ENCODE data around the gene SPINK9.

Gene SPINK9

DNA sequence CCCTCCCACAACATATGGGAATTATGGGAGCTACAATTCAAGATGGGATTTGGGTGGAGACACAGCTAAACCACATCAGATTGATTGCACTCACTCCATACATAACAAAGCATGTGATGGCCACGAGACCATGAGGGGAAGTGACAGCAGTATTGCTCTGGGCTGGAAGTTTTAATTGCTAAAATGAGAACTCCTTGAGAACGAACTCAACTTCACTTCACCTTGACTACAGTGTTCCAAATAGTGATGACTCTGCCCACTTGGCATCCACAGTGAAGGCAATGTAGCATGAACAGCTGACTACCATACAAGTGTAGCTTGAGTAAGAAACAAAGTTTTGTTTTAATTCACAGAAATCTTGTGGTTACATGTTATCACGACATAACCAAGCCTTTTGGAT lies 23.9 kb upstream of the SPINK9 start:
- Histone ChIP-seq H3F3A (ENCODE audit: control insufficient read depth, insufficient read depth) (no peaks in the 10 kb centered on the region), H3K4me2 (ENCODE audit: low read length) (no peak overlapping the region), H3K4me1 (ENCODE audit: control insufficient read depth, low read length) (no peaks in the 10 kb centered on the region), H3K36me3 (ENCODE audit: control insufficient read depth, low read length) (no peaks in the 10 kb centered on the region), H3K79me2 (ENCODE audit: control insufficient read depth, low read length) (no peaks in the 10 kb centered on the region), H3K4me3 (ENCODE audit: low read length) (no peak overlapping the region), H3K27me3 (ENCODE audit: control insufficient read depth, low read length) (no peaks in the 10 kb centered on the region), H4K20me1 (ENCODE audit: control insufficient read depth, insufficient read depth, low read depth, low read length) (no peaks in the 10 kb centered on the region), H3K27ac (ENCODE audit: low read depth, low read length) (no peak overlapping the region), H3K9me3 (ENCODE audit: control insufficient read depth, insufficient read depth, low read length) (no peaks in the 10 kb centered on the region), H3K9me2 (replicated peaks; ENCODE audit: control insufficient read depth, low read length) (no peaks in the 10 kb centered on the region)
- TF ChIP-seq, protein P1, sequence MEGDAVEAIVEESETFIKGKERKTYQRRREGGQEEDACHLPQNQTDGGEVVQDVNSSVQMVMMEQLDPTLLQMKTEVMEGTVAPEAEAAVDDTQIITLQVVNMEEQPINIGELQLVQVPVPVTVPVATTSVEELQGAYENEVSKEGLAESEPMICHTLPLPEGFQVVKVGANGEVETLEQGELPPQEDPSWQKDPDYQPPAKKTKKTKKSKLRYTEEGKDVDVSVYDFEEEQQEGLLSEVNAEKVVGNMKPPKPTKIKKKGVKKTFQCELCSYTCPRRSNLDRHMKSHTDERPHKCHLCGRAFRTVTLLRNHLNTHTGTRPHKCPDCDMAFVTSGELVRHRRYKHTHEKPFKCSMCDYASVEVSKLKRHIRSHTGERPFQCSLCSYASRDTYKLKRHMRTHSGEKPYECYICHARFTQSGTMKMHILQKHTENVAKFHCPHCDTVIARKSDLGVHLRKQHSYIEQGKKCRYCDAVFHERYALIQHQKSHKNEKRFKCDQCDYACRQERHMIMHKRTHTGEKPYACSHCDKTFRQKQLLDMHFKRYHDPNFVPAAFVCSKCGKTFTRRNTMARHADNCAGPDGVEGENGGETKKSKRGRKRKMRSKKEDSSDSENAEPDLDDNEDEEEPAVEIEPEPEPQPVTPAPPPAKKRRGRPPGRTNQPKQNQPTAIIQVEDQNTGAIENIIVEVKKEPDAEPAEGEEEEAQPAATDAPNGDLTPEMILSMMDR (IDR thresholded peaks at IDR 0.05; ENCODE audit: low read depth, low read length, poor library complexity, severe bottlenecking): no peak
- TF ChIP-seq EZH2phosphoT487 (IDR thresholded peaks at IDR 0.05; ENCODE audit: borderline replicate concordance, low read length): no peak

DNA sequence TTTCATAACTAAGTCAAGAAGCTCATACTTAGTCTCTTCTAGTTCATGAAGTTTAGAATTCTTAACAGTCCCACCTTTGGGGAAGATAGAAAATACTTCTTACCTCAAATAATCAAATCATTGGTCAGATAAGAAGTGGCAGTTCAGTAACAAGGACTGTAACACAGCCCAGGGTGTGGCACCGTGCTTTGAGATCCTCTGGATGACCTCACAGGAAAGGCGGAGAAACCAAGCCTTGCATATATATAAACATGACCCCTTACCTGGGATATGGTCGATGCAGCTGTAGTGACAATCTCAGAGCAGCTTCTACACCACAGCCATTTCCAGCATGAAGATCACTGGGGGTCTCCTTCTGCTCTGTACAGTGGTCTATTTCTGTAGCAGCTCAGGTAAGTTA lies 23.2 kb upstream of the SPINK9 start, which contains the start of gene SPINK7:
TSS of gene SPINK7 (plus strand) at position 271 of the 400 bp plus-strand sequence. CDS start at position 332, 61 bp downstream.
- Histone ChIP-seq H3K36me3 (ENCODE audit: control insufficient read depth, low read length) (no peaks in the 10 kb centered on the region), H3F3A (ENCODE audit: control insufficient read depth, insufficient read depth) (no peaks in the 10 kb centered on the region), H3K4me1 (ENCODE audit: control insufficient read depth, low read length) (no peaks in the 10 kb centered on the region), H4K20me1 (ENCODE audit: control insufficient read depth, insufficient read depth, low read depth, low read length) (no peaks in the 10 kb centered on the region), H3K4me3 (ENCODE audit: low read length) (no peak within 1 kb of the TSS), H3K9me2 (replicated peaks; ENCODE audit: control insufficient read depth, low read length) (no peaks in the 10 kb centered on the region), H3K27me3 (ENCODE audit: control insufficient read depth, low read length) (no peaks in the 10 kb centered on the region), H3K79me2 (ENCODE audit: control insufficient read depth, low read length) (no peaks in the 10 kb centered on the region), H3K9me3 (ENCODE audit: control insufficient read depth, insufficient read depth, low read length) (no peaks in the 10 kb centered on the region), H3K4me2 (ENCODE audit: low read length) (no peak within 1 kb of the TSS), H3K27ac (ENCODE audit: low read depth, low read length) (no peak within 1 kb of the TSS)
- no peak for TF ChIP-seq EZH2phosphoT487 (IDR thresholded peaks at IDR 0.05; ENCODE audit: borderline replicate concordance, low read length)
- TF ChIP-seq, protein P1 (IDR thresholded peaks at IDR 0.05; ENCODE audit: low read depth, low read length, poor library complexity, severe bottlenecking): no peak

DNA sequence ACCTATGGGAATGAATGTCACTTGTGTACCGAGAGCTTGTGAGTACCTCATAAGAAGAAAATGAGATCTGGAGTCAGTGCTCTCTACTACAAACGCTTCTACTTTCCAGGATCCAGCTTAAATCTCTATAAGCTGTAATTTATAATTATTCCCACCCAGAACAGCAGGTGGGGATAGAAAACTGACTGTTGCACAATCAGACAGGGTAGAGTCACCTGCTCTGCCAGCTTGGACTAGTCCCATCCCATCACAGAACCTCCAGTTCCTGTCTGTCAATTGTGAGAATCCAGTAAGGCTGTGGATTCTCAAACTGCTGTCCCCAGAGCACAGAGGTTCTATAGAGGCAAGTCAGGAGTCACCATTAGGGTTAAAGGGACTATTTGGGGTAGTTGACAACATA lies 21.2 kb upstream of the SPINK9 start:
- Histone ChIP-seq H3K36me3 (ENCODE audit: control insufficient read depth, low read length) (no peaks in the 10 kb centered on the region), H3F3A (ENCODE audit: control insufficient read depth, insufficient read depth) (no peaks in the 10 kb centered on the region), H3K4me2 (ENCODE audit: low read length) (no peak overlapping the region), H3K27ac (ENCODE audit: low read depth, low read length) (no peak overlapping the region), H3K4me3 (ENCODE audit: low read length) (no peak overlapping the region), H3K4me1 (ENCODE audit: control insufficient read depth, low read length) (no peaks in the 10 kb centered on the region), H3K79me2 (ENCODE audit: control insufficient read depth, low read length) (no peaks in the 10 kb centered on the region), H3K9me3 (ENCODE audit: control insufficient read depth, insufficient read depth, low read length) (no peaks in the 10 kb centered on the region), H3K27me3 (ENCODE audit: control insufficient read depth, low read length) (no peaks in the 10 kb centered on the region), H4K20me1 (ENCODE audit: control insufficient read depth, insufficient read depth, low read depth, low read length) (no peaks in the 10 kb centered on the region), H3K9me2 (replicated peaks; ENCODE audit: control insufficient read depth, low read length) (no peaks in the 10 kb centered on the region)
- TF ChIP-seq, protein P1 (IDR thresholded peaks at IDR 0.05; ENCODE audit: low read depth, low read length, poor library complexity, severe bottlenecking): no peak
- no peak for TF ChIP-seq EZH2phosphoT487 (IDR thresholded peaks at IDR 0.05; ENCODE audit: borderline replicate concordance, low read length)
